Gastroesophageal sphincter (tissue), 4 donors: ENCODE measurements around the gene CNNM2. TPM values are rescaled to one million over a fixed set of nuclear protein-coding genes. Genes with fewer than 3 reads are reported as not detected.

ENCODE experiments used
- ATAC-seq: fragments of 150-250 bp; one replicate; pipeline ENCODE4 v1.9.1; 2016; ENCODE audit warnings: mild to moderate bottlenecking, moderate library complexity
- H3K27ac ChIP-seq, 4 donors: fragments of 200-600 bp; sonication (generic) in 3 of 4; 1 replicate in 3 of 4; 2 replicates in 1 of 4; pipeline ENCODE4 v1.5.1; 2016 to 2019
- H3K27me3 ChIP-seq: fragments of 200-600 bp; sonication (generic); one replicate; pipeline ENCODE4 v1.5.1; 2019
- H3K36me3 ChIP-seq, 2 donors: fragments of 200-600 bp; sonication (generic); one replicate each; pipeline ENCODE4 v1.5.1; 2019; ENCODE audit warnings: control low read depth in 1 of 2
- H3K4me1 ChIP-seq, 3 donors: fragments of 200-600 bp; sonication (generic); 1 replicate in 2 of 3; 2 replicates in 1 of 3; pipeline ENCODE4 v1.5.1; 2016 to 2019; ENCODE audit warnings: control low read depth in 2 of 3
- H3K4me3 ChIP-seq, 2 donors: fragments of 200-600 bp; sonication (generic); one replicate each; pipeline ENCODE4 v1.5.1; 2019; ENCODE audit warnings: mild to moderate bottlenecking in 1 of 2, moderate library complexity in 1 of 2
- H3K9me3 ChIP-seq, 3 donors: fragments of 200-600 bp; sonication (generic); one replicate each; pipeline ENCODE4 v1.5.1; 2017 to 2019; ENCODE audit warnings: control low read depth in 2 of 3
- EP300 ChIP-seq: sonication (generic); formaldehyde crosslinking; IDR thresholded peaks from one replicate; pipeline ENCODE4 v1.6.1; 2017; ENCODE audit warnings: antibody characterized with exemption, mild to moderate bottlenecking
- POLR2A ChIP-seq, 2 donors: fragments of 450-650 bp; IDR thresholded peaks; one replicate each; pipeline ENCODE4 v1.6.1; 2017; ENCODE audit warnings: antibody characterized with exemption in 2 of 2, mild to moderate bottlenecking in 2 of 2, moderate library complexity in 1 of 2
- POLR2AphosphoS5 ChIP-seq: sonication (generic); formaldehyde crosslinking; IDR thresholded peaks from one replicate; pipeline ENCODE4 v1.6.1; 2017; ENCODE audit warnings: antibody characterized with exemption
- WGBS, 2 donors: methylation state at CpG; one replicate each; pipeline ENCODE4 v1.1.5; 2018; ENCODE audit warnings: low coverage in 1 of 2; 5-methylcytosine and 5-hydroxymethylcytosine counted together
- total RNA-seq, 4 donors: library from RNA; depleted of rRNA; stranded (reverse); fragments of >200 nt; gene quantifications; one replicate each; pipeline ENCODE4 v1.1.0, GENCODE V29; 2016
- TF ChIP-seq, protein P1 (sequence below), 4 experiments: fragments of 200-600 bp in 2 of 4; fragments of 450-650 bp in 2 of 4; sonication (generic) in 1 of 4; IDR thresholded peaks; one replicate each; pipeline ENCODE4 v1.5.1; 2017 to 2019; ENCODE audit warnings: antibody characterized with exemption in 4 of 4, mild to moderate bottlenecking in 2 of 4, moderate library complexity in 2 of 4

Gene CNNM2
- total RNA-seq, 4 donors from 2014 or later, result 3.8 to 10.7 (median 7.5) TPM

DNA sequence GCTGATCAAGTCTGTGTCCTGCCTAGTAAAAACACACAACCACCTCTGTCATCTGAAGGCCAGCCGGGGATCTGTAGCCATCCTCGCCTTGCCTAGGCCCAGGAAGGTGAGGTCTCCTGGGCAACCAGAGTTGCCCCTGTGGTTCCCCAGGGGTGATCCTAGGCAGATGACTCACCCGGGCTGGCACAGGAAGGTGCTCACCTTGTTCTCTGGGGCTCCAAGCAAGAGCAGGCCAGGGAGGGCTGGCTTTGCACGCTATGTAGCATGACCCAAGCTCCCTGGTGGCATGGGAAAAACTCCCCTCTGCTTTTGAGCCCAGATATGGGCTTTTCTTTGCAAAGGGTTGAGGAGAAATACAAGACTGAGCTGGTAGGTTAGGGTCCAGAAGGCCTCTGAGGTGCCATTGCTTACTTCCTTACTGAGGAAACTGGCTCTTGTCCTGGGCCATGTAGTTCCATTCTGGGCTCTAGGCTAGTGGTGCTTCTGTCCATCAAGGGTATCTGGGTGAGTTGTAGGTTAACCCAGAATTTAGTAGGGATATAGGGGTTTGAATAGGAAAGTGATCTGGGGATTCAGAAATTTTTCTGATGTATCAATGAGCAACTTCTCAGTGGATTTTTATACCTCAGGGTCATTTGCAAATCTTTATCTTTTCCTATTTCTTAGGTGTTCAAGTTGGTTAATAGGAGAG is 162.9 kb downstream of the CNNM2 start:
- TF ChIP-seq, protein P1, sequence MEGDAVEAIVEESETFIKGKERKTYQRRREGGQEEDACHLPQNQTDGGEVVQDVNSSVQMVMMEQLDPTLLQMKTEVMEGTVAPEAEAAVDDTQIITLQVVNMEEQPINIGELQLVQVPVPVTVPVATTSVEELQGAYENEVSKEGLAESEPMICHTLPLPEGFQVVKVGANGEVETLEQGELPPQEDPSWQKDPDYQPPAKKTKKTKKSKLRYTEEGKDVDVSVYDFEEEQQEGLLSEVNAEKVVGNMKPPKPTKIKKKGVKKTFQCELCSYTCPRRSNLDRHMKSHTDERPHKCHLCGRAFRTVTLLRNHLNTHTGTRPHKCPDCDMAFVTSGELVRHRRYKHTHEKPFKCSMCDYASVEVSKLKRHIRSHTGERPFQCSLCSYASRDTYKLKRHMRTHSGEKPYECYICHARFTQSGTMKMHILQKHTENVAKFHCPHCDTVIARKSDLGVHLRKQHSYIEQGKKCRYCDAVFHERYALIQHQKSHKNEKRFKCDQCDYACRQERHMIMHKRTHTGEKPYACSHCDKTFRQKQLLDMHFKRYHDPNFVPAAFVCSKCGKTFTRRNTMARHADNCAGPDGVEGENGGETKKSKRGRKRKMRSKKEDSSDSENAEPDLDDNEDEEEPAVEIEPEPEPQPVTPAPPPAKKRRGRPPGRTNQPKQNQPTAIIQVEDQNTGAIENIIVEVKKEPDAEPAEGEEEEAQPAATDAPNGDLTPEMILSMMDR (IDR thresholded peaks at IDR 0.05), result no peak
- TF ChIP-seq POLR2A (IDR thresholded peaks at IDR 0.05) (no peak), POLR2AphosphoS5 (peak; percentile 4)

DNA sequence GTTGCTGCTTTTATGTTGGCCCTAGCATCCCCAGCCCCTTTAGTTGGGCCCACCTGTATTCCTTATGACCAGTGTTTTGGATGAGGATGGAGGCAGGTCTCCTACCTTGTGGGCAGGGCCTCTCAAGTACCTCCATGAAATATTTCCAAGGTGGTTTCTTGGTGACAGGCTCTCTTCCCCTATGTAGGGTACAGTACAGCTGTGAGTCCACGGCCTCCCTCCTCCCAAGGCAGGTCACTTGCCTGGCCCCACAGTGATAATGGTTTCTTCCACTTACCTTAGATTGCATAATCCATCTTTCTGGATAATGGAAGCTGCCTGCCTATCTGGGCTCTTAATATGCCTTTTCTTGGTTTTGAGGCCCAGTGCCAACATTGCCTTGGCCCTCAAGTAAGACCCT is 164.6 kb downstream of the CNNM2 start:
- 100% methylated on average over 1 of the region's 1 CpG; no CpG with 5 or more reads in 1 of the 2 donors for WGBS, 2 donors
- H3K9me3 ChIP-seq, result no peaks in the 10 kb centered on the region

More for the DNA sequence above, 162.9 kb downstream of the CNNM2 start:
- no peak overlapping the region for H3K27ac ChIP-seq
- WGBS, 2 donors, result no CpG with 5 or more reads among the region's 4 CpGs
- no peaks in the 10 kb centered on the region for H3K27me3 ChIP-seq
- no peak overlapping the region for H3K4me3 ChIP-seq
- no peaks in the 10 kb centered on the region for H3K9me3 ChIP-seq
- ATAC-seq, result no peak
- peaks cover 0 to 70% of the 10 kb centered on the region in 2 donors for H3K36me3 ChIP-seq
- no peaks in the 10 kb centered on the region for H3K4me1 ChIP-seq

DNA sequence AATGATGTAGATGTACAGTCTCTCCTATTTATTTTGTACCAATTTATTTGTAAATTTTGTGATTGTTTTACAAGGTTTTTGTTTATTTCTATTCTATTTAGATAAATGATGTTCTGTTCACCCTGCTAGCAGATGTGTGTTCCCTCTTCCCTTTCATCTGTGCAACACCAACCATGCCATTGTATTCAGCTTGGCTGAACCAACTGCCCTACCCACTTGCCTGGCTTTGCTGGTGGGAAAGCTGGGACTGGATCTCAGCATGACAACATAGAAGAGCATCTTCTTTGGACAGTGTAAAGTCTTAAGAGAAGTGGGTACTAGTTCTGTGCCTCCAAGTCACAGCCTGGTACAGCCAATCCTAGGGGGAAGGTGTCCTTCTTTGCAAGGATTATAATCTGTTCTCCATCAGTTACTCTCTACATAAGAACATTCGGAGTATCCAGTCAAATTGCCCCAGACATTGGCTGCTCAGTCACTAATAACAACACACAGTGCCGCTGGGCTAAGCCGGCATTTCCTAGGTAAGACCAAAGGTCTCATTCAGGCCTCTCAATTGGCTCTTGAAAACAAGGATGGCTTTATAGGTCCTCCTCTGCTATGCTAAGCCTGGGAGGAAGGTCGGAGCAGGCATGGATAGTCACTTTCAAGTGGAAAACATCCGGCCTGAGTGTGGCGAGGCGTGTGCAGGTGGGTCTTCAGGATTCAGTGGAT is 165.3 kb downstream of the CNNM2 start:
- no peak overlapping the region for H3K4me3 ChIP-seq
- peaks cover 0 to 62% of the 10 kb centered on the region in 2 donors for H3K36me3 ChIP-seq
- TF ChIP-seq, protein P1 (IDR thresholded peaks at IDR 0.05), result no peak
- TF ChIP-seq EP300 (no peak), POLR2AphosphoS5 (no peak), POLR2A (IDR thresholded peaks at IDR 0.05) (no peak)
- 80 to 95% methylated on average over 4 to 6 of the region's 7 CpGs for WGBS, 2 donors
- H3K27me3 ChIP-seq, result no peaks in the 10 kb centered on the region
- no peak overlapping the region for H3K27ac ChIP-seq
- ATAC-seq, result no peak
- H3K4me1 ChIP-seq, result peaks cover 0 to 9% (median 3%) of the 10 kb centered on the region in 3 donors
- H3K9me3 ChIP-seq, result no peaks in the 10 kb centered on the region

More for the DNA sequence above, 164.6 kb downstream of the CNNM2 start:
- Histone ChIP-seq H3K36me3 (peaks cover 0 to 62% of the 10 kb centered on the region in 2 donors), H3K4me3 (no peak overlapping the region), H3K27ac (no peak overlapping the region), H3K27me3 (no peaks in the 10 kb centered on the region), H3K4me1 (peaks cover 0 to 9% (median 3%) of the 10 kb centered on the region in 3 donors)
- ATAC-seq, result no peak
- TF ChIP-seq, protein P1 (IDR thresholded peaks at IDR 0.05), result no peak
- TF ChIP-seq POLR2A (IDR thresholded peaks at IDR 0.05) (no peak), POLR2AphosphoS5 (no peak), EP300 (no peak)

DNA sequence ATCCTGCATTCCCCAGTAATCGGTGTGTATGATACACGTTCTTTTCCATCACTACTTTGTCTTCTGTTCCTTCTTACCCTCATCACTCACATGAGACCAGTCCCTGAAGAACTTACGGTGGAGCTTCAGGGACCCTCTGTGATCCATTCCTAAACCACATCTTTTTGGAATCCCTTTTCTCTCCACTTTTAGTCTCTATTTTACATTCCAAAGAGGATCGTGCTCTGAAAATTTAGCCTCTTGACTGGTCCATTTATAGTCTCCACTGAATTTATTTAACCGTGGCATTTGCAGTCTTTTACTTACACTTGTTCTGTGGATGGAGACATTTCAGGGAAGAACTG is 165.9 kb downstream of the CNNM2 start:
- no peak overlapping the region for H3K27ac ChIP-seq
- no peak for ATAC-seq
- H3K36me3 ChIP-seq, result peaks cover under 1 to 62% of the 10 kb centered on the region in 2 donors
- H3K4me1 ChIP-seq, result peaks cover 0 to 9% (median 3%) of the 10 kb centered on the region in 3 donors
- no peaks in the 10 kb centered on the region for H3K27me3 ChIP-seq
- WGBS, 2 donors, result 88 to 91% methylated on average over 4 to 5 of the region's 5 CpGs
- no peaks in the 10 kb centered on the region for H3K9me3 ChIP-seq
- no peak overlapping the region for H3K4me3 ChIP-seq
- TF ChIP-seq POLR2AphosphoS5 (no peak), POLR2A (IDR thresholded peaks at IDR 0.05) (no peak), EP300 (no peak)
- TF ChIP-seq, protein P1 (IDR thresholded peaks at IDR 0.05), result no peak
